ENCODE results near the gene LRRC43.

DNA sequence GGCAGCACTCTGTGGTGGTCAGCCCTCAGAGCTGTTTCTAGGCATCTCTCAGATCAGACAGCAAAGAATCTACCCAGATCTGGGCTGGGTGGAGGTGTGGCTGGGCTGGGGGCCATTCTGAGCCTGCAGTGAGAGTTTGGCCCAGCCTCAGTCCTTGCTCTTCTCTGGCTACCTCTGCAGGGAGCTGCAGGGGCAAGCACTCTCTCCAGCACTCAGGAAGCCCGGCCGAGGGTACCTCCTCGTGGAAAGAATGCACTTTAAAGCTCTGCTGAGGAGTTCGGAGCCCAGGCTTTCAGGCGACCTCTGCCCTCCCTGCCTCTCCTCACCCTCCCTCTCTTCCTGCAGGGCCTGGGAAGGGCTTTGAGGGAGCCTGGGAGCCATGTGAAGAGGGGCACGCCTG, 40.1 kb upstream of the LRRC43 start:
- no peak for TF ChIP-seq RAD21 (IDR thresholded peaks at IDR 0.05; ENCODE audit: low read depth)
- no peak for TF ChIP-seq CREB1 (IDR thresholded peaks at IDR 0.05; ENCODE audit: low read depth)
- TF ChIP-seq, protein P1, sequence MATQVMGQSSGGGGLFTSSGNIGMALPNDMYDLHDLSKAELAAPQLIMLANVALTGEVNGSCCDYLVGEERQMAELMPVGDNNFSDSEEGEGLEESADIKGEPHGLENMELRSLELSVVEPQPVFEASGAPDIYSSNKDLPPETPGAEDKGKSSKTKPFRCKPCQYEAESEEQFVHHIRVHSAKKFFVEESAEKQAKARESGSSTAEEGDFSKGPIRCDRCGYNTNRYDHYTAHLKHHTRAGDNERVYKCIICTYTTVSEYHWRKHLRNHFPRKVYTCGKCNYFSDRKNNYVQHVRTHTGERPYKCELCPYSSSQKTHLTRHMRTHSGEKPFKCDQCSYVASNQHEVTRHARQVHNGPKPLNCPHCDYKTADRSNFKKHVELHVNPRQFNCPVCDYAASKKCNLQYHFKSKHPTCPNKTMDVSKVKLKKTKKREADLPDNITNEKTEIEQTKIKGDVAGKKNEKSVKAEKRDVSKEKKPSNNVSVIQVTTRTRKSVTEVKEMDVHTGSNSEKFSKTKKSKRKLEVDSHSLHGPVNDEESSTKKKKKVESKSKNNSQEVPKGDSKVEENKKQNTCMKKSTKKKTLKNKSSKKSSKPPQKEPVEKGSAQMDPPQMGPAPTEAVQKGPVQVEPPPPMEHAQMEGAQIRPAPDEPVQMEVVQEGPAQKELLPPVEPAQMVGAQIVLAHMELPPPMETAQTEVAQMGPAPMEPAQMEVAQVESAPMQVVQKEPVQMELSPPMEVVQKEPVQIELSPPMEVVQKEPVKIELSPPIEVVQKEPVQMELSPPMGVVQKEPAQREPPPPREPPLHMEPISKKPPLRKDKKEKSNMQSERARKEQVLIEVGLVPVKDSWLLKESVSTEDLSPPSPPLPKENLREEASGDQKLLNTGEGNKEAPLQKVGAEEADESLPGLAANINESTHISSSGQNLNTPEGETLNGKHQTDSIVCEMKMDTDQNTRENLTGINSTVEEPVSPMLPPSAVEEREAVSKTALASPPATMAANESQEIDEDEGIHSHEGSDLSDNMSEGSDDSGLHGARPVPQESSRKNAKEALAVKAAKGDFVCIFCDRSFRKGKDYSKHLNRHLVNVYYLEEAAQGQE (IDR thresholded peaks at IDR 0.05; ENCODE audit: low read depth): no peak
- TF ChIP-seq CEBPB (IDR thresholded peaks at IDR 0.05): no peak
- TF ChIP-seq, protein P2, sequence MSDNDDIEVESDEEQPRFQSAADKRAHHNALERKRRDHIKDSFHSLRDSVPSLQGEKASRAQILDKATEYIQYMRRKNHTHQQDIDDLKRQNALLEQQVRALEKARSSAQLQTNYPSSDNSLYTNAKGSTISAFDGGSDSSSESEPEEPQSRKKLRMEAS (IDR thresholded peaks at IDR 0.05): no peak
- no peak for TF ChIP-seq TAF1 (IDR thresholded peaks at IDR 0.05; ENCODE audit: low read depth)

Measured in Ishikawa (cell line).